GM12873 (cell line): ENCODE measurements around the gene C22orf15.

ENCODE experiments used
- TF ChIP-seq, protein P1 (sequence below): IDR thresholded peaks from 2 replicates; pipeline ENCODE4 v1.5.1; 2012; ENCODE audit warnings: low read depth, mild to moderate bottlenecking, moderate library complexity, low read length, control low read depth; ENCODE audit not compliant: insufficient read depth; ENCODE audit errors: missing control alignments

The C22orf15 gene

DNA sequence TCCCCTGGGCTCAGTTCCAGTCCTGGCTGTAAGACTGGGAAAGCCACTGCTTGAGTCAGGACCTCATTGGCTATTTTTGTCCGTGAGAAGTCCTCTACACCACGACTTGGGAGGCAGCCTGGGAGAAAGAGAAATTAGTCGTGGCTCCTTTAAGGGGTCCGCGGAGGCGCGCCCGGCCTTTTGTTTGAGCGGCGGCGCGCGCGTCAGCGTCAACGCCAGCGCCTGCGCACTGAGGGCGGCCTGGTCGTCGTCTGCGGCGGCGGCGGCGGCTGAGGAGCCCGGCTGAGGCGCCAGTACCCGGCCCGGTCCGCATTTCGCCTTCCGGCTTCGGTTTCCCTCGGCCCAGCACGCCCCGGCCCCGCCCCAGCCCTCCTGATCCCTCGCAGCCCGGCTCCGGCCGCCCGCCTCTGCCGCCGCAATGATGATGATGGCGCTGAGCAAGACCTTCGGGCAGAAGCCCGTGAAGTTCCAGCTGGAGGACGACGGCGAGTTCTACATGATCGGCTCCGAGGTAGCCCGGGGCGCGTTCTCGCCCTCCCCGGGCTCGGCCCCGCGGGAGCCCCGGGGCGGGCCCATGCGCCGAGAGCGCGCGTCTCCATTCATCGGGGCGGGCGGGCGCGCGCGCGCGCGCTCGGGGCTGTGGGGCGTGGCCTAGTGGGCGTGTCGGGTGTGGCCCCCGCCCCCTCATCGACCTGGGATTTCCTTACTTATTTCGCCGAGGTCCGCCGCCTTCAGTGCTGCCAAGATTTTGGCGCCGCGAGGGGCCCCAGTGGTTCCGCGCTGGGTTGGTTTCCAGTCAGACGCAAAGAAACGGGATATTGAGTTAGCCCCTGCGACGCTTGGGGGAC lies 24.2 kb downstream of the C22orf15 start, which contains the start of gene SMARCB1:
SMARCB1 (plus strand) TSS at position 215 of the 848 bp plus-strand sequence; CDS start at position 419, 204 bp downstream.
- TF ChIP-seq, protein P1, sequence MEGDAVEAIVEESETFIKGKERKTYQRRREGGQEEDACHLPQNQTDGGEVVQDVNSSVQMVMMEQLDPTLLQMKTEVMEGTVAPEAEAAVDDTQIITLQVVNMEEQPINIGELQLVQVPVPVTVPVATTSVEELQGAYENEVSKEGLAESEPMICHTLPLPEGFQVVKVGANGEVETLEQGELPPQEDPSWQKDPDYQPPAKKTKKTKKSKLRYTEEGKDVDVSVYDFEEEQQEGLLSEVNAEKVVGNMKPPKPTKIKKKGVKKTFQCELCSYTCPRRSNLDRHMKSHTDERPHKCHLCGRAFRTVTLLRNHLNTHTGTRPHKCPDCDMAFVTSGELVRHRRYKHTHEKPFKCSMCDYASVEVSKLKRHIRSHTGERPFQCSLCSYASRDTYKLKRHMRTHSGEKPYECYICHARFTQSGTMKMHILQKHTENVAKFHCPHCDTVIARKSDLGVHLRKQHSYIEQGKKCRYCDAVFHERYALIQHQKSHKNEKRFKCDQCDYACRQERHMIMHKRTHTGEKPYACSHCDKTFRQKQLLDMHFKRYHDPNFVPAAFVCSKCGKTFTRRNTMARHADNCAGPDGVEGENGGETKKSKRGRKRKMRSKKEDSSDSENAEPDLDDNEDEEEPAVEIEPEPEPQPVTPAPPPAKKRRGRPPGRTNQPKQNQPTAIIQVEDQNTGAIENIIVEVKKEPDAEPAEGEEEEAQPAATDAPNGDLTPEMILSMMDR = no peak

DNA sequence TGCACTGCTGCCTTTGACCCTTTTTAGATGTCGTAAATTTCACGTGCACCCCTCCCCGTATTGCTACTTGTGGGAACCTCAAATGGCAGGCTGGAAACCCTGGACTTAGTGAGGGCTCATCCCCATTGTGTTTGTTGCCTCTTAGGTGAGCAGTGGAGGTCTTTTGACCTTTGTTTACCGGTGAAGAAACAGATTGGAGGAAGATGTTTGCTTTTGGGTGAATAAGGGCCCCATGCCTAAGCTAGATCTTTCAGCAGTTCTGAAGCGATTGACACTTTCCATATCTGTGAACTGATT lies 24.8 kb downstream of the C22orf15 start:
- TF ChIP-seq, protein P1 = no peak

DNA sequence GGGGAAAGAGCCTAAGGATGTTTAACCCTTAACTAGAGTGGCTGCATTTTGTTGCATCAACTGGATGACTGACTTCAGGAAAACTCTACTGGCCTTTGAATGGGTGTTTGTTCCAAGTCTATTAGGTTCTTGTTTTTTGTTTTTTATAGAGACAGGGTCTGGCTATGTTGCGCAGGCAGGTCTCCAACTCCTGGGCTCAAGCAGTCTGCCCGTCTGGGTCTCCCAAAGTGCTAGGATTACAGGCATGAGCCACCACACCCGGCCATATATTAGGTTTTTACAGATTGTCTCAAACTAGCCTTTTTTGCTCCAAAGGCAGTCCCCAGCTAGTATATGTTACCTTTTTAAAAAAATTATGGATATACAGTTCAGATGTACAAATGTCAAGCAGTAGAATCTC lies 25.1 kb downstream of the C22orf15 start:
- TF ChIP-seq, protein P1 = no peak

DNA sequence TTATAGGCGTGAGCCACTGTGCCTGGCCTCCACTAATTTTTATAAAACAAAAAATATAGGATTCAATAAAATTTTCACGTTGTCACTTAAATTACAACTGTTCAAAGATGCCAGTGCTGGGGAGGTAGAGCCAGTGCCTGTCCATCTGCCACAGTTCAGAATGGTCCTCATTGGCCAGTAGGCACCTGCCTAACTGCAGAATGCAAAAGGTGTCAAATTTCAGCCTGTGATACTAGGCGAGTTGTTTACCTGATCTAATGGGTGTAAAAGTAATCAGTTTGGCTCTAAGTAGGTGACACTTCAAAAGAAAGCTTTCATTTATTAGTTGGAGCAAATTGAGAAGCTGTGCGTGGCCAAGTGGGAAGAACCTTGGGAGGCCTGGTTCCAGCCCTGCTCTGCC lies 26.3 kb downstream of the C22orf15 start:
- TF ChIP-seq, protein P1 = no peak

DNA sequence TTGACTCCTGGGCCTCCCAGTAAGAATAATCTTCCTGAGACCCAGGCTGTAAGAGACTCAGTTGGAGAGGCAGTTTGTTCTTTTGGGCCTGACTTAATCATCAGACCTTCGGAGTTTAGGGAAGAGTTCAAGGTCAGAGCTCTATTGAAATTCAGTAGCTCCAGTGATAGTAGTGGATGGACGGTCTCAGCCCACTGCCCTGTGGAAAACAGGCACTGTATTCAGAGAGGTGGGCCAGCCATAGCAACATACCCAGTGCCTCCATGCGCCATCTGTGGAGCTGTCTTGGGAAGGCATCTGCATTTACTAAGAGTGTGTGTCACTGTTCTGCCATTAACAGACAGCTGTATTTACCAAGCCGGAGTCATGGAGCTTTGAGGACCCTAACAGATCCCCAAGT lies 26.8 kb downstream of the C22orf15 start:
- TF ChIP-seq, protein P1 = no peak

DNA sequence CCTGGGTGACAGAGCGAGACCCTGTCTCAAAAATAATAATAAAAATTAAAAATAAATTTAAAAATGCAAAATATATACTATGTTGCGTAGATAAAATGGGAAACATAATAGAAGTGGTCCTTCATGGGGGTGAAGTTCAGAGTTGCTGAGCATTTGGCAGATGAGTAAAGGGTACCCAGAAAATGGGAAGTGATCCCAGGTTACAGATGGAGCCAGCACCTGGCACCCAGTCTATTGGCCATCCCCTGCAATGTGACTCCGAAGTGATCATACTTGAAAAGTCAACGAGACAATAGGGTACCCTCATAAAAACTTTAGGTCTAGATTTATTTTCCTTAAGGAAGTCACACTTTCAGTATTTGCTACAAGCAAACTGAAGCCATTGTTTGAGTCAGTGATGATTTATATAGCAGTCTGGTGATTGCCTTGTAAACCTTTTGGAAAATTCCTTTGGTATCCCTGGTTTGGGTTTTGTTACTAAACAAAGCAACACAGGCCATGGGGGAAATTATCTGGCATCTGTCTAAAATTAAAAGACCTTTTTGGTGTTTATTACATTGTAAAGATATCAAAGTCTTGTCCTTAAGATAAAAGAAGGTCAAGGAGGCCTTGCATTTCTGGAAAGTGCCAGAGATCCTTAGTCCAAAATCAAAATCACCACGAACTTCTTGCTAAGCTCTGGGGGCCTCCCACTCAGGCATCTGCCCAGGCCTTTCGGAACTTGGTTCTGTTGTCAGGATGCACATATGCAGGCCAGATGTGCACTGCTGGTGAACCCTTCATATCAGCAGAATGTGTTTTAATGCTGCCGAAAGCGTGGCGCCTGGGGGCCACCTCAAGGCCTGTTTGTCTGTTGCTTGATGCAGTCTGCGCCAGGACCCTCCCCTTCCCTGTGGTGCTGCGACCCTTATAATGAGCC lies 28.3 kb downstream of the C22orf15 start:
- TF ChIP-seq, protein P1 = no peak
